HG02884 (cell line): ENCODE results near the gene ADCY5.
"Not testable (repeated sequence)": the region's sequence is repeated elsewhere in the genome, so short reads cannot be mapped to it uniquely, and the experiment has no call there.

Experiments used
- ATAC-seq: cut with Tn5 transposase; IDR thresholded peaks from one replicate; pipeline ENCODE4 v1.9.1; 2021; ENCODE audit warnings: mild to moderate bottlenecking, moderate library complexity; ENCODE audit not compliant: unreplicated experiment

The ADCY5 gene

DNA sequence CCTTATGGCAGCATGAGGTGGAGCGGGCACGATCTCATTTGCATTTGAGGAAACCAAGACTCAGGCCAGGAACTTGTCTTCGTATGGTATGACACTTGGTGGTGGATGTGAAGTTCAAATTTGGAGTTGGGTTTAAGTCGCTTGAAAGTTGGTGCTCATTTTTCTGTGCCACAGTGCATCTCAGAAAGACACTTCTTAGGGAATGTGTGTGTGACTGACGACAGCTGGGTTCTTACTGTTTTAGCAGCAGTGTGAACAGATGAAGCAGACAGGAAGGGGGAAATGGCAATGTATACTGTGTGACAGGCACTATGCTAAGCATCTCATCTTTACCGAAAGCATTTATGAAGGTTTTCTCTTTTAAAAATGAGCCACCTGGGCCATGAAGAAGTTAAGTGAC, 171.8 kb downstream of the ADCY5 start:
- ATAC-seq: no peak

DNA sequence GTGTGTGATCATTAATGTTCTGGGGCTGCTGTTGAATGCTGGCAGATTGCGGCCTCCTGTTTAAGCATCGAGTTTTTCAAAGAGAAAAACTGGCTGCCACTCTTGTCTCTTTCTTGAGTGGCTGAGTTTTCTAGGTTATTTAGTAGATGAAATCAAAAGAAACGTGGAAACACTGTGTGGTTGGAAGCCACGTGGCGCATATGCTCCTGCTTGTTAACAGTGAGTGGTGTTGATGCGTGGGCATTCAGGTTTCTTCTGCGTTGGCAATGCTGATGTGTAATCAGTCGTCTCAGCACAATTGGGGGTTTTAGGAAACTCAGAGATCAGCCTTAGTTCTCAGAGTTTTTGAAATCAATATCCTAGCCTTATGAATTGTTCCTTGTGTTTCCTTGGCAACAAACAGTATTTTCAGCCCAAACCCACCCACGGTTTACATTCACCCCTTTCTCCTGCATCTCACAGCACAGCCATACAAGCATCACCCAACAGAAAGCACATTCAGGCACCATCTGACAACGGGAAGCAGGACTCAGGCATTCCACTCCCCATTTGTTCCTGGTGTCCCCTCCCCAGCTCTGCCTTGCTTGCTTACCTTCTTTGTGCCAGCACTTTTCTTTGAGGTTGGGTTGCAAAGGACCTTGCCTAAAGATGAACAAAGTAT, 172.4 kb downstream of the ADCY5 start:
- no peak for ATAC-seq

DNA sequence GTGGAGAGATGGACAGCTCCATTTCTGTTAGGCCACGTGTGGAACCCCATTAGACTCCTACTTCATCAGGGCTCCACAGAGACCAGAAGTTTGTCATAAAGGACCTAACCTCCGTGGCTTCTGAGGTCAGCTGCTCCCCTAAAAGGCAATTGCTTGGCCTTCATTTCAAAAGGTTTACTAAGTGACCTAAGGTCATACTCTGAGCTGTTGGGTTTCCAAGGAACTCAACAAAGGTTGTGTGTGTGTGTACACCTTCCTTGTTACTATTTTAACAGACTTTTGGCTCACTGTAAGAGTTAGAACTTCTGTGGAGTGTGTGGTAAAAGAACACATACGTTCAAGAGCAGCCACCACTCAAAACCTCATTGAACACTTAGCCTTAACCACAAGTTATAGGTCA, 173.2 kb downstream of the ADCY5 start:
- no peak for ATAC-seq

DNA sequence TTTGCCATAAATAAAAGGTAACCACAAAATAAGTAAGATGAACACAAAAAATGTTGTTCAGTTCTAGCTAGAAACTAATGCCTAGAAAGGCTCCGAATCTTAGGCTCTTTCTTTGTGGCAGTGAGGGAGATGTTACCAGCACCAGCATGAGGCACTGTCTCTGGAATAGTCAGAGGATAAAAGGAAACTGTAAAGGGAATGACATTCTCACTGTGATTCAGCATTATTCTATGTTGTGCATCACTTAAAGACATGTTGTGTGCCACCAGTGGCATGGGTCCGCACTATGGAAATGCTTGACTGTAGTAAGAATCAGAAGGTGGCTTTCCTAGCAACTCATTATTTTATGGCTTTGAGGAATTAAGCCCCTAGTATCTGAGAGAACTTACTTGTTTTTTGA, 176.3 kb downstream of the ADCY5 start:
- no peak for ATAC-seq

DNA sequence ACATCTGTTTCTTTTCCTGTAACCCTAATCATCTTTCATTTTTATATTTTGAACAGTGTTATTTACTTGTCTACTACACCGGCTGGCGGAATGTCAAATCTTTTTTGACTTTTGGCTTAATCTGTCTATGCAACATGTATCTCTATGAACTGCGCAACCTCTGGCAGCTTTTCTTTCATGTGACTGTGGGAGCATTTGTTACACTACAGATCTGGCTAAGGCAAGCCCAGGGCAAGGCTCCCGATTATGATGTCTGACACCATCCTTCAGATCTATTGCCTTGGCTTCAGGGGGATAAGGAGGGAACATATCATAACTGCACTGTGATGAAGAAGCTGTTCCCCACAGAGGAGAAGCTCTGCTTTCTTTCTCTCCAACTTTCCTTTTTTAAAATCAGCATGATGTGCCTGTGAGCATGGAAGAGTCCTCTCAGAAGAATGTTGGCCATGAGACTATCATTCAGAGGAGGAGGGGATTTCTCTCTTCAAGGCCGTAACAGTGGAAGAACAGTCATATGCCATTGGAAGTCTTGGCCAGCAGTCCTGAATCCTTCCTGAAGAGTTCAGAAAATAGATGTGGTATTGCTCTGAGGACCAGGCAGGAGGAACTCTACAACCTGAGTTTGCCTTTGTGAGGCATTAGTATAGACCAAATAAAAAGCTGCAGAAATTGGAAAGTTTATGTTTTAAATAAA, 177.3 kb downstream of the ADCY5 start:
- ATAC-seq: no peak

DNA sequence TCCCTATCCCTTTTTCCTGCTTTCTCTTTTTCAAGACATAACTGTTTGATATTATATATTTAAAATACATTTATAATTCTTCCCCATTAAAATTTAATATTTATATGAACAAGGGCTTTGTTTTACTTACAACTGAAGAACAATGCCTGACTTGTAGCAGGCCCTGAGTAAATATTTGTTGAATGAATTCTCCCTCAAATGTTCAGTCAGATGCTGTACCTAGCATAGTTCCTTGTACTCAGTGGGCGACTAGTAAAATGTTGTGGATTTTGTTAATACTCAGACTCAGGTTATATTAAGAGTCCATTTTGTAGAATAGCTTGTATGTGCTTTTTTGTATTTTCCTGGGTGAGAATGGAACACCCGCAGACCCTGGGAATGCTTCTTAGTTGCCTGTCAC, 178.1 kb downstream of the ADCY5 start:
- ATAC-seq: no peak

DNA sequence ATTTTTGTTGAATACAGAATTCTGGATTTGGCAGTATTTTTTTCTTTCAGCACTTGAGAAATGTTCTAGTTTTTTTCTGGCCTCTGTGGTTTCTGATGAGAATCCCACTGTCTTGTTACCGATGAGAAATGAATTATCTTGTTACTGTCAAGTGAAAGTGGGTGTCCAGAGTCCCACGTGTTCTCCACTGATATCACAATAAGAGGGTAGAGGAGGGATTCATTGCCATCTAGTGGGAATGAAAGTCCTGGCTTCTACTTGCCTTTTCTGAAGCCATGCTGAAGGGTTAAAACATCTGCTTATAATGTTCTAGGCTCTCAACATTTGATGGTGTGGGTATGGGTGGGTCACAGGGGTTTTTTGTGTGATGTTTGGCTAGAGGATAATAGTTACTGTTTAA, 181.1 kb downstream of the ADCY5 start:
- no peak for ATAC-seq

DNA sequence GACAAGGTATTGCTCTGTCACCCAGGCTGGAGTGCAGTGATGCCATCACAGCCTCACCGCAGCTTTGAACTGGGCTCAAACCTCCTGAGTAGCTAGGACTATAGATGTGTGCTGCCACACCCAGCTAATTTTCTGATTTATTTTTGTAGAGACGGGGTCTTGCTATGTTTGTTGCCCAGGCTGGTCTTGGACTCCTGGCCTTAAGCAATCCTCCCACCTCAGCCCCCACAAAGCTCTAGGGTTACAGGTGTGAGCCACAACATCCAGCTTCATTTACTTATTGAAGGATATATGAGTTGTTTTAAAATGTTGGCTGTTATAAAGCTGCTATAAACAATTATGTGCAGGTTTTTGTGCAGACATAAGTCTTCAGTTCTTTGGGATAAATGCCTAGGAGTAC, 184.9 kb downstream of the ADCY5 start:
- ATAC-seq: no peak

DNA sequence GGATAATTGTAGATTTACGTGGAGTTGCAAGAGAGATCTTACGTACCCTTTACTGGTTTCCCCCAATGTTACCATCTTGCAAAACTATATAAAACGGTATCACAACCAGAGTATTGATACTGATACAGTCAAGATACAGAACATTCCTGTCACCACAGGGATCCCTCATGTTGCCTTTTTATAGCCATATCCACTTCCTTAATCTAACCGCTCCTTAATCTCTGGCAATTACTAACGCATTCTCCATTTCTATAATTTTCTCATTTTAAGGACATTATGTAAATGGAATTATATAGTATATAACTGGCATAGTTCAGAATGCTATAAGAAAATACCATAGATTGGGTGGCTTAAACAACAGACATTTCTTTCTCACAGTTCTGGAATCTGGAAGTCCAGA, 186.0 kb downstream of the ADCY5 start:
- no peak for ATAC-seq

DNA sequence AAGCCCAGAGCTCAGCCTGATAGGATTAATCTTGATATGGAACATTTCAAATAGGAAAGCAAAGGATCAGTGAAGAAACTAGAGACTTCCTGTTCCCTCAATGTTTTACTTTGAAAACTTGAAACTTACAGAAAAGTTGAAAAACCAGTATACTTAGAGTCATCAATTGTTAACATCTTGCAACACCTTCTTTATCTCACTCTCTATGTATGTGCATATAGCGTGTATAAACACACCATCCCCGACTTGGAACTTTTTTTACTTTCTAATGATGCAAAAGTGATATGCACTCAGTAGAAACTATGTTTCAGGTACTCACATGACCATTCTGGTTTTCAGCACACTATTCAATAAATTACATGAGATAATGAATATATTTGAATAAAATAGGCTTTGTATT, 186.7 kb downstream of the ADCY5 start:
- ATAC-seq: no peak

DNA sequence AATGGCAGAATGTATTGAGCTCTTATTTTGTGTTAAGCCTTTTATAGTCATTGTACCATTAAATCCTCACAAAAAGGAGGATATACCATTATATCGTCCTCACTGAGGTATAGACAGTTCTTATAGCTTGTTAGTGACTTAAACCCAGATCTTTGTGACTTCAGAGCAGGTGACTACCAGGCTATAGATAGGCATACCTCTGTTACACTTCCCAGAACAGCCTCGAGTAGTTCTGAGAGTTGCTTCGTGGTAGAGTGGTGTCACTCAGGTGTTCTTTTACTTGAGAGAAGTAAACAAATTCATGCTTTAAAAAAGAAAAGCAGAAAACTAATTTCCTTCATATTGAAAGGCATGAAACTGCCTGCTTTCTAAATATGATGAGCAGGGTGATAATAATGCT, 187.2 kb downstream of the ADCY5 start:
- ATAC-seq: no peak

DNA sequence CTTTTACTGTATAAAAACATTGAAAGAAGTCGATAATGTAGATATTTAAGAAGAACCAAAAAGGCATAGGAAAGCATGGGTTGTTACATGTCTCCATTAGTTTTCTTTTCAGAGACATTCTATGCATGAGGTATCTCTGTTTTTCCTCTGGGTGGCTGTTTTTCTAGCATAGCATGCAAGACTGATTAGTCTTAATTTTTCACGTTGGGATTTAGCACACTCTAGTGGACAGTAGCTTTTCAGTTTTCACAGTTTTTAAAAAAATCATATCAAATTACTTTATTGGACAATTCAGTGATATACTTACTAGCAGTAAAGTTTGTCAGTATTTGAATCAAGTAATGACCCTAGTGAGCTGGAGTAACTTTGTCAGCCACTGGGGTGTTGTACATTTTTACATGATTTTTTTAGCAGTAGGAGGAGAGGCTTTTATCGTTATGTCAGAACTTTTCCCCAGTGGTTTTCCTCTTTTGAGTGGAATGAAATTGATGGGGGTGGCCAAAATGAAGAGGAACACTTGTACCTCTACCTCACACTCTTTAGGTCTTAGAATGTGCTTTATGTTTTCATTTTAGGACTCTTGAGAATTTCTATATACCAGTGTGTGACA, 190.0 kb downstream of the ADCY5 start:
- no peak for ATAC-seq

DNA sequence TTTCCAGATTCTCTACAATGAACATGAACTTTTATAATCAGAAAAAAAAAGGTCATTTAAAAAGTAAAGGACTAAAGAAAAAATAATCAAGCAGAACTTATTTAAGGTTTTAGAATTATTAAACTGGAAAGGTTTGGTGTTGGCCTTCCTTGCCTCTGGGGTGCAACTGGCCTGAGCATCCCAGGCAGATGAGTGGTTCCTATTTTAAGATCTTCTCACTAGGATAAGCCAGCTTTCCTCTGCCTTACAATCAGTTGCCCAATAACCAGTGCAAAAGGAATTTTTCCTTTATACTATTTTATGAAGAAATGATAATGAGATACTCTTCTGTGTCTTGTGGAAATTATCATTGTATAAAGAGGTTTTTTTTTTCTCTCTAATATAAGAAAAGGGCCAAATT, 190.5 kb downstream of the ADCY5 start:
- ATAC-seq: no peak

DNA sequence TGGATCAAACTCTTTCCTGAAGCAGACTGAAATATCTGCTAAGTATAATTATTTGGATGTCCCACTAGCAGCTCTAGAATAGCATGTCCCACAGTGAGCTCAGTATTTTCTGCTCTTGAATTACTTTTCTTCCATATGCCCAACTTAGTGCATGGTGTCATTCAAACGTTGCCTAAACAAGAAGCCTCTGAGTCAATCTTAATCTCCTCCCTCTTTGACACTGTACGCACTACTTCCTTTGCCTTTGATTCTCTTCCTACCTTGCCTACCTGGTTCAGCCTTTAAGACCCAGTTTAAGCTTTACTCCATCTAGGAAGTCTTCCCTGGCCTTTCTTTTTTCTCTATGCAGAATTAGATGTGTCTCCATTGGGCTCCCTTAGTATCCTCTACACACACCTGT, 192.6 kb downstream of the ADCY5 start:
- ATAC-seq: no peak

DNA sequence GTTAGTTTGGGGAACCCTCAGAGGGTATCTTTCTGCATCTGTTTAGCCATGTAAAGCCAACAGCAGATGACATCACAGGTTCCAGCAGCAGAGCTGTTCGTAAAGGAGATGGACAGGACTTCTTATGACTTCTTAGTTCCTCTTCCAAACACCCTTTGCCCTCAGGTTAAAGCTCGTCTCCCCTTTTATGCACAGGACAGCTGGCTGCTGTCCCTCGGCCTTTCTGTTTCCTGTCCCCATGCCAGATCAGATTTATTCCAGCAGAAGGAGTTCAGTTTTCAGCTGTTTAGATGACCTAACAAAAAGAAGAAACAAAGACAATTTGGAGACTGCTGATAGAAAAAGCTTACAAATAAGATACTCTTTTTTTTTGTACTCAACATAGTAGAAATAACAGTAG, 202.0 kb downstream of the ADCY5 start:
- ATAC-seq: no peak

DNA sequence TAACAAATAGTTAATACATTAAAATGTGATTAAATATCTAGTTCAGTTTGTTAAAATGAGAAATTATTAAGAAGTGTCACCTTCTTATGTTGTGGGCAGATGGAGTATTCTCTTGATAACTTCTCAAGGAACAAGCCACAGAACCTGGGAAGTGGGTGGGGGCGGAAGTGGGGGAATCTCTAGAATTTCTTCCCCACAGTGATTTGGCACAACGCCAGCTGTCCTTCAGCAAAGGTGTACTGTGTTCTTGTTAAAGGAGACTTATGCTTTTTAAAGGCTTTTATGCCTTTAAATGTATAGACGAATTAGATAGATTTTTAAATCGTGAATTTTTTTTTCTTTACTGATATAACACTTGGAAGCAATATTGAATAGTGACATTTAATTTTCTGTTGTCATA, 204.8 kb downstream of the ADCY5 start:
- ATAC-seq: no peak

DNA sequence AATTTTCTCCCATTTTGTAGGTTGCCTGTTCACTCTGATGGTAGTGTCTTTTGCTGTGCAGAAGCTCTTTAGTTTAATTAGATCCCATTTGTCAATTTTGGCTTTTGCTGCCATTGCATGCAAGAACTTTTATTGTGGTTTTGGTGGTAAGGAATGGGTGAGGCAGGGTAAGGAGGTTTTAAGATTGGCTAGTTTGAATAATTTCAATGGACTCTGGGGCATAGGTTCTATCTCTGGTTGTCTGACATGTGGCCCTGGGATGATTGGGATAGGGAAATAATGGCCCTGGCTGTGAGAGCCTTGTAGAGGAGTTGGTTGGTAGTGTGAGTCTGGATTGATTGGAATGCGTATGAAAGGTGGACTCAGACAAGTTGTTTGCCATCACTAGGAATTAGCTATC, 209.1 kb downstream of the ADCY5 start:
- ATAC-seq: no peak

DNA sequence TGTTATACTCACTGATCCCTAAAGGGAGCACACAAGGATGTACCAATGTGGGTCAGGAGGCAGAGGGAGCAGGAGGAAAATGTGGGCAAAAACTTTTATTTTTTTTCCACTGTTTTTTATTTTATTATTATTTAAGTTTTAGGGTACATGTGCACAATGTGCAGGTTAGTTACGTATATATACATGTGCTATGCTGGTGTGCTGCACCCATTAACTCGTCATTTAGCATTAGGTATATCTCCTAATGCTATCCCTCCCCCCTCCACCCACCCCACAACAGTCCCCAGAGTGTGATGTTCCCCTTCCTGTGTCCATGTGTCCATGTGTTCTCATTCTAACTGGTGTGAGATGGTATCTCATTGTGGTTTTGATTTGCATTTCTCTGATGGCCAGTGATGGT, 209.7 kb downstream of the ADCY5 start:
- not testable (repeated sequence) for ATAC-seq

DNA sequence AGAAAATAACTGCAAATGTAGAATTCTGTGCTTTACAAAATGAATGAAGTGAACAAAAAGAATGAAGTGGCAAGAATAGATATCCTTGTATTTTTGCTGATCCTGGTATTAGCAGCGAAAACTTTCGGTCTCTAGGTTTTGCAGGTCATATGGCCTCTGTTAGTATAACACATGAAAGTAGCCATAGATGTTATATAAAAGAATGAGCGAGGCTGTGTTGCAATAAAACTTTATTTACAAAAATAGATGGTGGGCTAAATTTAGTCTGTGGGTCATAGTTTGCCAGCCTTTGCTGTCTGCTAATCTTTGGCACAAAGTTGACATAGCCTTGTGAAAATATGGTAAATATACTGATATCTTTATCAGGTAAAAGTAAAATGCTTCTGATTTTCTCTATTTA, 212.0 kb downstream of the ADCY5 start:
- no peak for ATAC-seq
